Measurements from ENCODE around the gene ERVH48-1.
"Not testable (repeated sequence)": the region's sequence is repeated elsewhere in the genome, so short reads cannot be mapped to it uniquely, and the experiment has no call there.

ERVH48-1 gene

DNA sequence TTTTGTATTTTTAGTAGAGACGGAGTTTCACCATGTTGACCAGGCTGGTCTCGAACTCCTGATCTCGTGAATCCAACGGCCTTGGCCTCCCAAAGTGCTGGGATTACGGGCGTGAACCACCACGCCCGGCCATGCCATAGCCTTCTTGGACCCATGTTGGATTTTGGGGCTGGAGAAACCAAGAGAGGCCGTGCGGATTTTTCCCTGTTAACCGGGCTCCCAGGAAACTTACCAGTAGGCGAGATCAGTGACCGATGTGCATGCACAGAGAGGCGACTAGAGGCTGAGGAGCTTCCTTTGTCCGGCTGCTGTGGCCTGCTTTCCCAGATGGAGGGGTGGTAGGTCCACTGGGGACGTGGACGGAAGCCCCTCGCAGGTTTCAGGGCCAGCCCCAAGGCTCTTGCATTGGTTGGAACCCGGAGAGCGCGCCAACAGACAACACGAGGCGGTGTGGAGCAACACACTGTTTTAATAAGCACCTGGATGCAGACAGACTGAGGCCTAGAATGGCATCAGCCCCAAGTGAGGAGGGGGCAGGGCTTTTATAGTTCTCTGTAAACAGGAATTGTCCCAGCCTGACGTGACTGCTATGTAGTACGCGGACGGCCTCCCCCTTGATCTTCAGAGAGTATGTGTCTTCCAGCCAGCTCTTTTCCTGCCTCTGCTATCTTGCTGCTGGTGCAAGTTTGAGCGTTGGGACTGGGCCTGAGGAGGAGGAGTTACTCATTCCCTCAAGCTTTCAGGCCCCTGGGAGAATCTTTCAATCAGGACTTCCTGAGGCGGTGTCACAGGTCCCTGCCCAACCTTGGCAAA, at the start of gene ERVH48-1:
ERVH48-1 (minus strand) TSS at position 517 of the 813 bp plus-strand sequence. CDS start 6,624 bp downstream, outside the sequence.
- in situ Hi-C loops (cut with MboI; ENCODE audit: low sequenced_read_pairs), result no loop called here

GRCh38 chr21:42973991-42974831, 48.8 kb upstream of the ERVH48-1 start, which contains the start of gene PKNOX1:
TSS of gene PKNOX1 (plus strand) at chr21:42974562. CDS start at chr21:43004382, 29,820 bp downstream.
- in situ Hi-C loops (cut with MboI; ENCODE audit: low sequenced_read_pairs), result loop anchor here (25.0 kb wide), 3 partner anchors 112 to 813 kb away; partner anchors contain the start of genes CSTB and RRP1

DNA sequence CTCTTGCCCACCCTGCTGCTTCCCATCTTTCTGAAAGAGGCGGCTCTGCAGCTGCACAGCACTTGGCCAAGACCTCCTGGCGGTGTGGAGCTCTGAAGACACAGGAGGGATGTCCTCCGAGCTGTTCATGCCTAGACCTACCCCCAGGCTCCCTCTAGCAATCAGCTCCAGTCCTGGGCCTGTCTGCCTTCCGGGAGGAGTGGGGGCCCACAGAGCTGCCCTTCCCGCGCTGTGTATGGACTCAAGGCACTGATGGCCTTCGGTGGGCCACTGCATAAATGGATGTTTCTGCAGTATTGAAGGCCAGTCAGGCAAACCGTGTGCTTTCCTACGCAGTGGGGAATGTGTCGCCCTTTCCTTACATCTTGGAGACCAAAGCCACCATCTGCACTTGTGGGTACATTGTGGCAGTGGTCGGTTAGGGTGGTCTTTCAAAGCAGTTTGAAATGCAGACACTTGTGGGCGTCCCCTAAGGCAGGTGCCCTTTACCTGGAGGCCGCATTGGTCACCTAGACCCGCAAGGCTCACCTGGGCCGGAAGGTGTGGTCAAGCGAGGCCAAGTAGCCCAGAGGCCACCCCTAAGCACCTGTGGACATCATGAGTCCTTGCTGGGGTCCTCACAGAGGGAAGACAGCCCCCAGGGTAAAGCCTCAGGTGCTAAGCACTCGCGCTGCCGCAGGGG, 48.0 kb upstream of the ERVH48-1 start:
- in situ Hi-C loops (cut with MboI; ENCODE audit: low sequenced_read_pairs), result loop anchor here (25.0 kb wide), 3 partner anchors 111 to 814 kb away; partner anchors contain the start of genes CSTB and RRP1

DNA sequence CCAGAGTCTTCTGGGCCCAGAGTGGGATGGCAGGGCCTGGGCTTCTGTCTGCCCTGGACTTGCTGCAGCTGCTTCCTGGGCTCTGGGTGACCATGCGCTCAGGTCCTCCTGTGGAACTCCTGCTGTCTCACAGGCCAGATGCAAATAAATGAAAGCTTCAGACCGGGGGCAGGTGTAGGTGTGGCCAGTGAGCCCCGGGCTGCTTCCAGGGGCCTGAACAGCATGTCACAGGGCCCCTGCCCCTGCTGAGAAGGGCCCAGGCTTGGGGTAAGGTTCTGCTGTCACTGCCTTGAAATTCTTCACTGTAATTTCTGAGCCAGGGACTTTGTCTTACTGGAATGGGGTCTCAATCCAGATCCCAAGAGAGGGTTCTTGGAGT, 46.5 kb upstream of the ERVH48-1 start:
- in situ Hi-C loops (cut with MboI; ENCODE audit: low sequenced_read_pairs), result loop anchor here (25.0 kb wide), 3 partner anchors 110 to 815 kb away; partner anchors contain the start of genes CSTB and RRP1

- in situ Hi-C loops (cut with MboI; ENCODE audit: low sequenced_read_pairs), result loop anchor here (25.0 kb wide), 3 partner anchors 109 to 816 kb away; partner anchors contain the start of genes CSTB and RRP1
These were observed 45.7 kb upstream of the ERVH48-1 start for GRCh38 chr21:42970946-42971653.

DNA sequence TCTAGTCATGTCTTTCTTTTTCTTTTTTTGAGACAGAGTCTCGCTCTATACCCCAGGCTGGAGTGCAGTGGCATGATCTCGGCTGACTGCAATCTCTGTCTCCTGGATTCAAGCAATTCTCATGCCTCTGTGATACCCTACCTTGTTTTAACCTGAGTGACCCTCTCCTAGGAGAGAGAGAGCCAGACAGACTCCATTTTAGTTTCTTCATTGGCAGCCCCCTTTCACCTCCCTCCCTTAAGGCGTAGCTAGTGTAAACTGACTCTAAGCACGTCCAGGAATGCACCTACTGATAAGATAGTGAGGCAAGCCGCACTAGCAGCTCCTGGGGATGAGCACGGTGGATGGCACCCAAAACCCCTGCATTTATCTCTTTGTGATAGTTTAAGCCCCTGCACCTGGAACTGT, 43.8 kb upstream of the ERVH48-1 start:
- in situ Hi-C loops (cut with MboI; ENCODE audit: low sequenced_read_pairs), result loop anchor here (25.0 kb wide), 3 partner anchors 107 to 818 kb away; partner anchors contain the start of genes CSTB and RRP1

DNA sequence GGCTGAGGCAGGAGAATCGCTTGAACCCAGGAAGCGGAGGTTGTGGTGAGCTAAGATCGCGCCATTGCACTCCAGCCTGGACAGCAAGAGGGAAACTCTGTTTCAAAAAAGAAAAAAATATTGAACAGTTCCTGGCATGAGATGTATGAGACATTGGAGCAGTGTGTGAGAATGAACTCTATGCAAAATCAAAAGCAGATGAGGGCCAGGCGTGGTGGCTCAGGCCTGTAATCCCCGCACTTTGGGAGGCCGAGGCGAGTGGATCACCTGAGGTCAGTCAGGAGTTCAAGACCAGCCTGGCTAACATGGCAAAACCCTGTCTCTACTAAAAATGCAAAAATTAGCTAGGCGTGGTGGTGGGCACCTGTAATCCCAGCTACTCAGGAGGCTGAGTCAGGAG, 42.2 kb upstream of the ERVH48-1 start:
- in situ Hi-C loops (cut with MboI; ENCODE audit: low sequenced_read_pairs), result loop anchor here (25.0 kb wide), 3 partner anchors 105 to 820 kb away; partner anchors contain the start of genes CSTB and RRP1

GRCh38 chr21:42965211-42965560, 39.8 kb upstream of the ERVH48-1 start:
- in situ Hi-C loops (cut with MboI; ENCODE audit: low sequenced_read_pairs), result loop anchor here (25.0 kb wide), 3 partner anchors 103 to 822 kb away; partner anchors contain the start of genes CSTB and RRP1

DNA sequence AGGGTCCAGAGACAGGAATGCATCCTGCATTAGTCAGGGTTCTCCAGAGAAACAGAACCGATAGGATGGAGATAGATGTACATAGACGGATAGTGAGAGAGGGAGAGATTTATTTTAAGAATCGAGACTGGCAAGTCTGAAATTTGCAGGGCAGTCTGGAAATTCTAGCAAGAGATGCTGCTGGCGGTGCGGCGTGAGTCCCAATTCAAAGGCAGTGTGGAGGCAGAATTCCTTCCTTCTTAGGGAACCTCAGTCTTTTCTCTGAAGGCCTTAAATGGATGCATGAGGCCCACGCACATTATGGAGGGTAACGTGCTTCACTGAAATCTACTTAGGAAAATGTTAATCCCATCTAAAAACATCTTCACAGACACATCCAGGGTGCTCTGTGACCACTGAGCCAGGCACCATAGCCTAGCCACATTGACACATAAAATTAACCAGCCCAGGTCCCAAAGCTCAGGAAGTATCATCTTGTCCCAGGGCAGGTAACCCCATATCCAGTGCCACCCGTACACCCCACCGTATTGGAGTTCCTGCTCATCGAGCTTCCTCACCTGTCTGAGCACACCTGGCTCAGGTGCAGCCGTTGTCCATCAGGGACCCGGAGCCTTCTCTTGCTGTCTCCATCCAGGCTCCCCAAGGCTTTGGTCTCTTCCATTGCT, 39.2 kb upstream of the ERVH48-1 start:
- in situ Hi-C loops (cut with MboI; ENCODE audit: low sequenced_read_pairs), result loop anchor here (25.0 kb wide), 3 partner anchors 102 to 823 kb away; partner anchors contain the start of genes CSTB and RRP1

DNA sequence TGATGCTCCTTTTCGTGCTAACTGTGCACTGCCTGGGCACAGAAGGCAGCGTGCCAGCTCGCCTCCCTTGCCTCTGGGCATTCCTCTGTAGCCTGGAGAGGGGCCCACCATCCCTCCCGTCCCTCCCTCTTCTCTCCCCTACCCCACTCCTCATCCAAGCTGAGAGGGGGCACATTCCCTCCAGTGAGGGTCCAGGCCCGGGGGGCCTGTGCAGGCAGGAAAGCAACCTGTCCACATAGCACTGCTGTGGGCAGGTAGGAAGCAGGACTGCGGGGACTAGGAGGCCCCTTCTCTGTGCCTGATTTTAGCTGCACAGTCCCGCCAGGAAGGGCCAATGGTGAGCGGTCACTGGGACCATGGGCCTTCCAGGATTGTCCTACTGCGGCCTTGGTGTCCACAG, 38.7 kb upstream of the ERVH48-1 start:
- in situ Hi-C loops (cut with MboI; ENCODE audit: low sequenced_read_pairs), result loop anchor here (25.0 kb wide), 3 partner anchors 102 to 823 kb away; partner anchors contain the start of genes CSTB and RRP1

DNA sequence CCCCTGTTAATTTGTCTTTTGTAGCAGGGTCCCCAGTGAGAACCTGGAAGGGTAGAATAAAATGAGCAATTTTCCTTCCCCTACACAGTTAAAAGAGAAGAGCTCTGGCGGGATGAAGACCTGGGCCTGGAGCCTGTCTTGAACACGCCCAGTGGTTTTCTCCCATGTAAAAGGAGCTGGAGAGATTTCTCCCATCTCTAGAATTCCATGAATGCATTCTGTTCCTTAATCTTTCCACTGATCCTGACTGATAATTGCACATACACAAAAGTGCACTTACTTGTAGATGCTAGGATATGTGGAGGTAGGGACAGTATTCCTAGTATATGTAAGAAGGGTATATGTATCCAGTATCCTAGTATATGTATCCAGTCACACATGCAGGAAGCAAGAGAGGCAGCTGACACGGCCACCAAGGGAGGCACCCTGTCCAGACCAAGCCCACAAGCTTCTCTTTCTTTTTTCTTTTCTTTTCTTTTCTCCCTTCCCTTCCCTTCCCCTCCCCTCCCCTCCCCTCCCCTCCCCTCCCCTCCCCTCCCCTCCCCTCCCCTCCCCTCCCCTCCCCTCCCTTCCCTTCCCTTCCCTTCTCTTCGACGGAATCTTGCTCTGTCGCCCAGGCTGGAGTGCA, 37.1 kb upstream of the ERVH48-1 start:
- in situ Hi-C loops (cut with MboI; ENCODE audit: low sequenced_read_pairs), result loop anchor here (25.0 kb wide), 3 partner anchors 100 to 825 kb away; partner anchors contain the start of genes CSTB and RRP1

- in situ Hi-C loops (cut with MboI; ENCODE audit: low sequenced_read_pairs), result loop anchor here (25.0 kb wide), 3 partner anchors 97 to 828 kb away; partner anchors contain the start of genes CSTB and RRP1
These were observed 34.3 kb upstream of the ERVH48-1 start for GRCh38 chr21:42959728-42960127.

DNA sequence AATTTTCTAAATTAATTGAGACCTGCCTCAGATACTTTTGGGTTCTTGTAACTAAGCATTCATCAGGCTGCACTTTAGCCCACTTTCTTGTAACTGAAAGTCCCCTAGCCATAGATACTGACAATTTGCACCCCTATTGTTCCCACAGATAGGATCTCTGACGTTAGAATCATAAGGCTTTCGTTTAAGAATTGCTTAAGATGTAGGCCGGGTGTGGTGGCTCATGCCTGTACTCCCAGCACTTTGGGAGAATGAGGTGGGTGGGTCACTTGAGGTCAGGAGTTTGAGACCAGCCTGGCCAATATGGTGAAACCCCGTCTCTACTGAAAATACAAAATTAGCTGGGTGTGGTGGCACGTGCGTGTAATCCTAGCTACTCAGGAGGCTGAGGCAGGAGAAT, 32.7 kb upstream of the ERVH48-1 start:
- in situ Hi-C loops (cut with MboI; ENCODE audit: low sequenced_read_pairs), result loop anchor here (25.0 kb wide), 3 partner anchors 96 to 829 kb away; partner anchors contain the start of genes CSTB and RRP1

DNA sequence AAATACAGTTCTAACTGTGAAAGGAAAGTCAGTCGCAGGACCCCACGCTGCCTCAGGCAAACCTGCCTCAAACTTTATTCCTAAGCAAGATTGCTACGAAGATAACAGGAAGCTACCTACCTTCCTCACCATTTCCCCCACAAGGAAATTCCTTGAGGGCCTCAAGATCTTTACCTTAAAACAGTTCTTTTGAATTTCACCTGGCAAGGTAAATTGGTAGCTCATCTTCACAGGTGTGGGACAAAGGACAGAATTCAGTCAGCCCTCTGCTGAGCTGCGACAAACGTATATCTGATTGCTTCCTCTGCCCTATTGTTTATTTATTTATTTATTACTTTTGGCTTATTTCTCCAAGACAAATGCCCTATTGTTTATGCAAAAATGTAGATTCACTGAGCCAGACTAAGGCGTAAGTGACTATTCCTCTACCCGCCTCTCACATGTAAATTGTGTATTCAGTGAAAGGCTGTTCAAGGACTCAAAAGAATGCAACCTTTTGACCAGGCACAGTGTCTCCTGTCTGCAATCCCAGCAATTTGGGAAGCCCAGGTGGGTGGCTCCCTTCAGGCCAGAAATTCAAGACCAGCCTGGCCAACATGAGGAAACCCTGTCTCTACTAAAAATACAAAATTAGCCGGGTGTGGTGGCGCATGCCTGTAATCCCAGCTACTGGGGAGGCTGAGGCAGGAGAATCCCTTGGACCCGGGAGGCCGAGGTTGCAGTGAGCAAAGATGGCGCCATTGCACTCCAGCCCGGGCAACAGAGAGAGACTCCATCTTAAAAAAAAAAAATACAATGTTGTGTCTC, 31.6 kb upstream of the ERVH48-1 start:
- in situ Hi-C loops (cut with MboI; ENCODE audit: low sequenced_read_pairs), result loop anchor here (25.0 kb wide), 3 partner anchors 95 to 830 kb away; partner anchors contain the start of genes CSTB and RRP1

DNA sequence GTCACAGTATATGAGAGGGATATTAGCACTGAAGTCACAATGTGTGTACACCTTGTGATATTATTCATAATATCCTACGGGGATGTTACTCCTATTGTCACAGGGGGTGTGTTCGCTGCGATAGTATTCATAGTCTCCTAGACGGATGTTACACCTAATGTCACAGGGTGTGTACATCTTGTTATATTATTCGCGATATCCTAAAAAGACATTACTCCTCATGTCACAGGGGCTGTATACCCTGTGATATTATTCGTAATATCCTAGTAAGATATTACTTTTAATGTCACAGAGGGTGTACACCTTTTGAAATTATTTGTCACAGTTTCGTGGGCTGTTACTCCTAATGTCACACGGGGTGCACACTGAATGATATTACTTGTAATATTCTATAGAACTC, 25.8 kb upstream of the ERVH48-1 start:
- in situ Hi-C loops (cut with MboI; ENCODE audit: low sequenced_read_pairs), result loop anchor here (25.0 kb wide), 3 partner anchors 89 to 836 kb away; partner anchors contain the start of genes CSTB and RRP1

- in situ Hi-C loops (cut with MboI; ENCODE audit: low sequenced_read_pairs), result not testable (repeated sequence)
These were observed 23.8 kb upstream of the ERVH48-1 start for GRCh38 chr21:42949094-42949755.

DNA sequence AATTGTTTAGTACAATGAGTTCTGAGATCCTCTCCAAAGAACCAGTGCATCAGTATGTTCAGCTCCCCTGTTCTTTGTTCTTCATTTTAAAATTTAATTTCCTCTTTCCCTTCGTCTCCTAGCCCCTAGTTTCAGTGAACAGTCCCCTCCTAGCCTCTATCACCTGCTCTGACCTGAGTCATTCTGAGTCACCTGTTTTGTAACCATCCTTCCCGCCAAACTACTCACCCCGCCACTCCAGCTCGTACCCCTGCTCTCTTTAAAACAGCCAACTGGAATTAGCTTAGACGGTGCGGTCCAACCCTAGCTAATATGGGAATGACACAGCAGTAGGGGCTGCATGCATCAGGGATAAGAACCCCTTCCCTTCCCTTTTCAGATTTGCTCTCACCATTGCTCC, 16.8 kb upstream of the ERVH48-1 start:
- in situ Hi-C loops (cut with MboI; ENCODE audit: low sequenced_read_pairs), result no loop called here
